ENCODE measurements around the gene MFNG.

MFNG gene

DNA sequence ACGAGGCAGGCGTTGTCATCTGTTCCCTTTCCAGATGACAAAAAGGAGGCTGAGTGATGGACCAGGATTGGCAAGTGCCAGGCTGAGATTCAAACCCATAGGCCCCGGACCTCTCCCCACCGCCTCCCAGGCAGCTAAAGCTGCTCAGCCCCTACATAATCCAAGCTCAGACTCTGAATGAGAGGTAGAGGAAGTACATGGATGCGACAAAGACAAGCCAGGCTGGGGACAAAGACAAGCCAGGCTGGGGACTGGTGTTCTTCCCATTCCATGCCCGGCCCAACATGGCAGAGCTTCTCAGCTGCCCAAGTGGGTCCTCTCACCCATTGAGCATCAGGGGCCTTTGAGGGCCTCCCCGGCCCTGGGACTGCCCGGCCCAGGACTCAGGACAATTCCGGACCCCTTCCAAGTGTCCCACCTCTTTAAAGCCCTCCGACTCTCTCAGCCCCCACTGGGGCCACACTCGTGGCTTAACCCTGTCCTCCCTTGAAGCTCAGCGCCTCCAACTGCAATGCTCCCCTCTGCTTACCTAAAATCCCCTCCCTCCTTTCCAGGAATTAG, 4.8 kb downstream of the MFNG start:
- Histone ChIP-seq H3K9ac (no peak overlapping the region), H3K9me3 (ENCODE audit: control insufficient read depth, low read length) (no peaks in the 10 kb centered on the region), H3K27ac (no peak overlapping the region), H3K4me1 (no peaks in the 10 kb centered on the region), H3K4me2 (ENCODE audit: low read length) (no peak overlapping the region), H2AFZ (no peak overlapping the region), H3K36me3 (ENCODE audit: control insufficient read depth, insufficient read depth, low read length) (no peaks in the 10 kb centered on the region), H3K4me3 (ENCODE audit: low read depth, low read length) (no peak overlapping the region), H3K79me2 (no peaks in the 10 kb centered on the region), H3K27me3 (ENCODE audit: control insufficient read depth, insufficient read depth, low read length) (no peaks in the 10 kb centered on the region)
- TF ChIP-seq, protein P1, sequence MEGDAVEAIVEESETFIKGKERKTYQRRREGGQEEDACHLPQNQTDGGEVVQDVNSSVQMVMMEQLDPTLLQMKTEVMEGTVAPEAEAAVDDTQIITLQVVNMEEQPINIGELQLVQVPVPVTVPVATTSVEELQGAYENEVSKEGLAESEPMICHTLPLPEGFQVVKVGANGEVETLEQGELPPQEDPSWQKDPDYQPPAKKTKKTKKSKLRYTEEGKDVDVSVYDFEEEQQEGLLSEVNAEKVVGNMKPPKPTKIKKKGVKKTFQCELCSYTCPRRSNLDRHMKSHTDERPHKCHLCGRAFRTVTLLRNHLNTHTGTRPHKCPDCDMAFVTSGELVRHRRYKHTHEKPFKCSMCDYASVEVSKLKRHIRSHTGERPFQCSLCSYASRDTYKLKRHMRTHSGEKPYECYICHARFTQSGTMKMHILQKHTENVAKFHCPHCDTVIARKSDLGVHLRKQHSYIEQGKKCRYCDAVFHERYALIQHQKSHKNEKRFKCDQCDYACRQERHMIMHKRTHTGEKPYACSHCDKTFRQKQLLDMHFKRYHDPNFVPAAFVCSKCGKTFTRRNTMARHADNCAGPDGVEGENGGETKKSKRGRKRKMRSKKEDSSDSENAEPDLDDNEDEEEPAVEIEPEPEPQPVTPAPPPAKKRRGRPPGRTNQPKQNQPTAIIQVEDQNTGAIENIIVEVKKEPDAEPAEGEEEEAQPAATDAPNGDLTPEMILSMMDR (IDR thresholded peaks at IDR 0.05) = no peak

DNA sequence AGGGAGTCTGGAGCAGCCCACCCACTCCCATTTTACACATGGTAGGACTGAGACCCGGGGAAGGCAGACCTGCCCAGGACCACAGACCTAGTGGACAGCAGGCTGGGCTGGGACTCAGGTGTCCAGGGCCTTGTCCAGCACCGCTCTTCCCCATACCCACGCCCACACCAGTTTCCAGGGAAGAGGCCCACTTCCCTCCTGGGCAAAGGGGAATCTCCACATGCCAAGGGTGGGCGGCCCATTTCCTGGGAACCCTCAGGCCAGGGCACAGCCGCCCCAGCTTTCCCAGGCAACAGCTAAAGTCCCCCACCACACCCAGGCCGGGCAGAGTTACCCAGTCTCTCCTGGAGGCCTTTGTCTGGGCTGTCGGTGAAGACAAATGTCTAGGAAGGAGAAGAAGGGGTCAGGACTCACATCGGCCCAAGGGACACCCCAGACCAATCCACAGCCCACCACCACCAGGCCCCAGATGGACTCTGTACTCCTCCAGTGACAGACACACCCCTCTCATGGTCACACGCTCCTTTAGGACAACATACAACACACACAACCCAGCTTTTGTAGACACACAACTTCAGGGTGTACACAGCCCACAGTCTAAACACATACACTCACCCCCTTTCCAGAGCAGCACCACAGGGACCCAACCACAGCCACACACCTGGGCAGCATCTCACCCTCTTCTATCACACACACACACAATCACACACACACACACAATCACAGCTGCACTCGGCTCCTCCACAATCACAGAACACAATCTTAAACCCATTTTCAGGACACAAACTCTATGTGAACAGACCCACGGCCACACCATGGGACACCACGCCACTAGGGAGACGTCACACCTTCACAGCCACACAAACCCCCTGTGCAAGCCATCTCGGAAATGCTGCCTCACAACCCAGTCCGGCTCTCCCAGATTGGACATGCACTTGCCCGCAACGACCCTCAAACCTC, 5.5 kb downstream of the MFNG start:
- Histone ChIP-seq H2AFZ (no peak overlapping the region), H3K4me1 (no peaks in the 10 kb centered on the region), H3K4me2 (ENCODE audit: low read length) (no peak overlapping the region), H3K9me3 (ENCODE audit: control insufficient read depth, low read length) (no peaks in the 10 kb centered on the region), H3K79me2 (no peaks in the 10 kb centered on the region), H3K4me3 (ENCODE audit: low read depth, low read length) (no peak overlapping the region), H3K36me3 (ENCODE audit: control insufficient read depth, insufficient read depth, low read length) (no peaks in the 10 kb centered on the region), H3K9ac (no peak overlapping the region), H3K27ac (no peak overlapping the region), H3K27me3 (ENCODE audit: control insufficient read depth, insufficient read depth, low read length) (no peaks in the 10 kb centered on the region)
- TF ChIP-seq, protein P1 (IDR thresholded peaks at IDR 0.05) = no peak

DNA sequence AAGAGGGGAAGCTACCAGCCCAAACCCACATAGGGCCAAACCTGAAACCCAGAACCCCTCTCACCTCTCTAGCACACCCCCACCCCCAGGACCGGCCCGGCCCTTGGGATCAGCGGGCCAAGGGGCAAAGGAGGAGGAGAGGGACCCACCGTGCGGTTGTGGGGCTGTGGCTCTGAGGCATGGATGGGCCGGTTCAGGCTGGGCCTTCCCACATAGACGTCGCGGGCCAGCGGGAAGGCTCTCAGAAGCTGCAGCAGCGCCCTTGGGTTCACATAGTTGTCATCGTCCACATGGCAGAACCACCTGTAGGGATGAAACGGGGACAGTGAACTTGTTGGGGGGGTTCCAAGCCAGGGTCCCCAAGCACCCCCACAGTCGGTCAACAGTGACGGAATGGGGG, 7.0 kb downstream of the MFNG start:
- TF ChIP-seq, protein P1 (IDR thresholded peaks at IDR 0.05) = no peak
- Histone ChIP-seq H3K79me2 (no peaks in the 10 kb centered on the region), H3K36me3 (ENCODE audit: control insufficient read depth, insufficient read depth, low read length) (no peaks in the 10 kb centered on the region), H3K4me2 (ENCODE audit: low read length) (no peak overlapping the region), H3K9me3 (ENCODE audit: control insufficient read depth, low read length) (no peaks in the 10 kb centered on the region), H3K4me3 (ENCODE audit: low read depth, low read length) (no peak overlapping the region), H3K27me3 (ENCODE audit: control insufficient read depth, insufficient read depth, low read length) (no peaks in the 10 kb centered on the region), H2AFZ (no peak overlapping the region), H3K9ac (no peak overlapping the region), H3K27ac (no peak overlapping the region), H3K4me1 (no peaks in the 10 kb centered on the region)

DNA sequence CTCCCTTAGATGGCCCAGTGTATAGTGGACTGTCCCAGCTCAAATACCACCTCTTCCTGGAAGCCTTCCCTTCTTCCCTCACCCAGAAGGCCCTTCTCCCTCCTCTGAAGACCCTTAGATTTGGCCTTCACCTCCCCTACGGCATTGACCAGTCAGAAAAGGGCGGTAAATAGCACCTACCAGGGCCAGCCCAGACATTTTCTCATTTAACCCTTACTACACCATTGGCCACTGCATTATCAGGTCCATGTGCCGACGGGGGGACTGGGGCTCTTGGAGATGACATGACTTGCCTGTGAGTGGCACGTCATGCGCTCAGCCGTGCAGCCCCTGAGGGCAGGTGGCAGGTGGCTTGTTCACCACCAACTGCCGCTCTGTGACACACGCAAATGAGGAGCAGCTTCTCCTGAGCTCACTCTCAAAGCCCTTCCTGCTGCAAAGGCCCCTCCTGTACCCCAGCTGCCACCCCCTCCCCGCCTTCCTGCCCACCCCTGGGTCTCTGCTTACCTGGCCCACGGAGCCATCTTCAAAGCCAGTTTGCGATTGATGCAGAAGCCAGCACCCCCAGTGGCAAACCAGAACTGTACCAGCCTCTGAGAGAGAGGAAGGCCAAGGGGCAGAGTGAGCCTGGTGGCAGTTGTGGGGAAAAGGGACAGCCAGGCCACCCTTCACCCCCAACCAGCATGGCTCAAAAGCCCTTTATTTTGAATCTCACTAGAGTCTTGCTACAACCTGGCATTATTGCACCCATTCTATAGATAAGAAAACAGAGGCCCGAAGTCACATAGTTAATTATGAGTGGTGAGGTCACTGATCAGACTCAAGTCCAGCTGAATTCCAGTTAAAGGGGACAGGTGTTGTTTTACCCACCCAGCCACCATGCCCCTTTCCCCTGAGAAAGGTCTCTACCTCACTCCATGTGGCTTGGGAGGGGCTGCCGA, 9.5 kb downstream of the MFNG start:
- Histone ChIP-seq H3K36me3 (ENCODE audit: control insufficient read depth, insufficient read depth, low read length) (no peaks in the 10 kb centered on the region), H2AFZ (no peak overlapping the region), H3K4me2 (ENCODE audit: low read length) (no peak overlapping the region), H3K79me2 (no peaks in the 10 kb centered on the region), H3K9me3 (ENCODE audit: control insufficient read depth, low read length) (no peaks in the 10 kb centered on the region), H3K27ac (no peak overlapping the region), H3K4me3 (ENCODE audit: low read depth, low read length) (no peak overlapping the region), H3K9ac (no peak overlapping the region), H3K4me1 (no peaks in the 10 kb centered on the region), H3K27me3 (ENCODE audit: control insufficient read depth, insufficient read depth, low read length) (no peaks in the 10 kb centered on the region)
- TF ChIP-seq, protein P1 (IDR thresholded peaks at IDR 0.05) = no peak

Measured in parathyroid adenoma (tissue), 2 donors.